Measurements from ENCODE around the gene CPXM2. TPM values are rescaled to one million over a fixed set of nuclear protein-coding genes. Genes with fewer than 3 reads are reported as not detected.

Gene CPXM2
- total RNA-seq: 0.97 and 2.1 TPM in 2 replicates

DNA sequence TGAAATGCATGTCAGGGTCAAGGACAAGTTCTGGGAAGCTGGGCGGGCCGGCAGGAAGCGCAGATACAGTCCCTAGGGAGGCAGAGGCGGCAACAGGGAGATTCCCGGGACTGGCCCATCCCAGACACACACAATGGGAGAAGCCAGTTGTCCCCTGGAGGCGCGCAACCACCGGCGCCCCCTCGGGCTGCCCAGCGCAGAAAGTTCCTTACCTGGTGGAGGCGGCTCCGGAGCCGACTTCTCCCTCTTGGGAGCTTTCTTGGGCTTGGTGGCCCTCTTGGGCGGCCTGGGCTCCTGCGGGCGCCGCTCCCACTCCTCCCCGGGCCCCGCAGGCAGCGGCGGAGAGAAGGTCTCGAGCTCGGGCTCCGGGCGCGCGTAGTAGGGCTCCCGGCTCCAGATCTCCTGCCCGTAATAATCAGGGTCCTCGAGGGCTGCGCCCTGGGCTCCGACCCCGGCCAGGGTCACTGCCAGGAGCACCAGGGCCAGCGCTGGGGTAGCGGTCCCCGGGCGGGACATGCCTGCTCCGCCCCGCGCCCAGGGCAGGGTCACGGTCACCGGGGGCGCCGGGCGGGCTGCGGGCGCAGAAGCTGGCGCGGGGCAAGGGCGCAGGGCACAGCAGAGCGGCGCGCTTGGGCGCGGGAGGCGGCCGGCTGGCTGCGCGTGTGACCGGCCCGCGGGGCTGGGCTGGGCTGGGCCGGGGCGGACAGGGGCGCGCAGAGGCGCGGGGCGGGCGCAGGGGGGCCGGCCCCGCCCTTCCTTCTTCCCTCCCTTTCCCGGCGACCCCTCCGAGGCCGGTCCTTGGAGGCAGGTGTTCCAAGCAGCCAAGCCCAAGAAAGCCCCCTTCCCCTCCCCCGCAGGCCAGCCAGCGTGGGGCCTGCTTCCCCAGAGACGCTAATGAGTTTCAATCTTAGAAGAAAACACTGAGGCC lies at the start of gene CPXM2:
Gene CPXM2, minus strand, starts transcription at position 664 of the 928 bp plus-strand sequence. Its CDS starts 148 bp downstream, at position 516.

Other genes with a start within 250 kb of the CPXM2 start
- gene GPR26, start 225.5 kb downstream of the CPXM2 start, total RNA-seq: not detected in 2 replicates
- 15.5 and 18.8 TPM in 2 replicates for gene CHST15, start 201.8 kb upstream of the CPXM2 start, total RNA-seq